ENCODE results near the gene UBXN10.

UBXN10 gene

DNA sequence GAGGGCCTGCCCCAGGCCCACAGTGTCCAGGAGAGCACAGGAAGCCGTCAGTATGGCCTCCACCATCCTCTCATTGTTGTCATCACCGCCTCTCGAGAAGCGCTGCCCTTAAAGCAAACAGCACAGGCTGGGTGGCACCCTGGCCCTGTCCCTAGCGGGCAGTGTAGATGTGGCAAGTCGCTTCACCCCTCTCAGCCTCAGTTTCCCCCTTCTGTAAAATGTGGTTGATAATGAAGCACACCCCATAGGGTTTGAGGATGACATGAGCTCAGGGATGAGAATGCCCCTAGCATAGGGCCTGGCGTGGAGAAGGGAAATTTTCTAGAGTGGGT, 33.3 kb upstream of the UBXN10 start:
- DNase-seq, result no peak

DNA sequence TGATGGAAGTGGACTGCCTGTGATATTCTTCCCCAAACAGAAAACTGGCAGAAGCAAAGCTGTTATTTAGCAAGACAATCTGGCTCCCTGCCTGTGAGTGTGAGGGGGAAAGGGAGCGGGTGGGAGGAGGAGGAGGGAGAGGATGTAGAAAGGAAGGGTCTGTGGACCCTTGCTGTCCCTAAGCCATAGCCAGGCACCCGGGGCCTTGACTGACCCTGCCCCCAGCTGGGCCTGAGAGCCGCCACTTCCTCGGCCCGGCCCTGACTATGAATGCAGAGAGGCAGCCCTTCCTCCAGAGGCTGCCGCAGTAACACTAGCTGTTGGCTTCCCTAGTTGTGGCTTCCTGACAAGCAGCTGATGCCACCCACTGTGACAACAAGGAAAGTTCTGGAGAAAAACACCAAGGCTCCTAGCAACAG, 32.9 kb upstream of the UBXN10 start:
- DNase-seq, result no peak

DNA sequence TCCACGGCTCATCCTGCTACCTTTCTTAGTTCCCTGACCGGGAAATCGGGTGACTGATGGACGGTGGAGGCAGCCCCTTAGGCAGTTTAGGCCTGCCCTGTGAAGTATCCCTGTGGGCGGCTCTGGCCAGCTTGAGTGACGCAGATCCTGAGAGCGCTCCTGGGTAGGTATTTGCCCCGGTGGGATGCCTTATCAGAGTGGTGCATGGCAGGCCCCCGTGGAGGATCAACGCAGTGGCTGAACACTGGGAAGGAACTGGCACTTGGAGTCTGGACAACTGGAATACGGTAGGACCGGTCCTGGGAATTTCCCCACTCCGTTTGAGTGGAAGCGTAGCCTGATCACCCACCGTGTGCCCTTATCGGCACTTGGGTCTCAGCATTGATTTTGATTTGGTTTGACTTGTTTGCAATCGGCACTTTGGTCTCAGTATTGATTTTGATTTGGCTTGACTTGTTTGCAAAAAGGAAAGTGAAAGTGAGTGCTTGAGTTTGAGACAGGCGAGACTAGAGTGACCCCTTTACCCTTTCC, 31.5 kb upstream of the UBXN10 start:
- no peak for DNase-seq

DNA sequence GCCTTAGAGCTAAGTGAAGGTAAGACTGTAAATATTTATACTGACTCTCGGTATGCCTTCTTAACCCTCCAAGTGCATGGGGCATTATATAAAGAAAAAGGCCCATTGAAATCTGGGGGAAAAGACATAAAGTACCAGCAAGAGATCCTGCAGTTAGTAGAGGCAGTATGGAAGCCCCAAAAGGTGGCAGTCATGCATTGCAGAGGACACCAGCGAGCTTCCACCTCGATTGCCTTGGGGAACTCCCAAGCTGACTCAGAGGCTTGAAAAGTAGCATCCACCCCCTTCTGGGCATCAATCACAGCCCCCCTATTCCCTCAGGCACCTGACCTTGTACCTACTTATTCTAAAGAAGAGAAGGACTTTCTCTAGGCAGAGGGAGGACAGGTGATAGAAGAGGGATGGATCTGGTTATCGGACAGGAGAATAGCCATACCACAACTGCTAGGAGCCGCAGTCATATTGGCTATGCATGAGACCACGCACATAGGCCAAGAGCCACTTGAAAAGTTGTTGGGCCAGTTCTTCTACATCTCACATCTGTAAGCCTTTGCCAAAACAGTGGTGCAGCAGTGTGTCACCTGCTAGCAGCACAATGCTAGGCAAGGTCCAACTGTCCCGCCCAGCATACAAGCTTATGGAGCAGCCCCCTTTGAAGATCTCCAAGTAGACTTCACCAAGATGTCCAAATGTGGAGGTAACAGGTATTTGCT, 27.4 kb upstream of the UBXN10 start:
- DNase-seq, result no peak

DNA sequence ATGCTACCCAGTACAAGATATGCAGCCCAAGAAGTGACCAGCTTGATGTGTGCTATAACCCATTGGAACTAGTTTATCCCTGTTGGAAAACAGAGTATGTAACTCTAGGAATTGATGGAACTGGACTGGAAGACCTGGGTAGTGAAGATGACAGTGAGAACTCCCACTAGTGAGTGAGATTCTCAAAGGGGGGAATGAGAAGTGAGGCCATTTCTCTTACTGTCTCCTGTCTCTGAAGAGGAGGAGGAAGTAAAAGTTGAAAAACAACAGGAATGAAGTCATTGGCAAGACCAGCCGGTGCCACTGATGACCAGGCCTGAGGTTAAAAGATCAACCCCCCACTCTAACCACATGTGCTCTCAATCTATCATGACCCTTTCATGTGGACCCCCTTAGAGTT, 25.9 kb upstream of the UBXN10 start:
- no peak for DNase-seq

DNA sequence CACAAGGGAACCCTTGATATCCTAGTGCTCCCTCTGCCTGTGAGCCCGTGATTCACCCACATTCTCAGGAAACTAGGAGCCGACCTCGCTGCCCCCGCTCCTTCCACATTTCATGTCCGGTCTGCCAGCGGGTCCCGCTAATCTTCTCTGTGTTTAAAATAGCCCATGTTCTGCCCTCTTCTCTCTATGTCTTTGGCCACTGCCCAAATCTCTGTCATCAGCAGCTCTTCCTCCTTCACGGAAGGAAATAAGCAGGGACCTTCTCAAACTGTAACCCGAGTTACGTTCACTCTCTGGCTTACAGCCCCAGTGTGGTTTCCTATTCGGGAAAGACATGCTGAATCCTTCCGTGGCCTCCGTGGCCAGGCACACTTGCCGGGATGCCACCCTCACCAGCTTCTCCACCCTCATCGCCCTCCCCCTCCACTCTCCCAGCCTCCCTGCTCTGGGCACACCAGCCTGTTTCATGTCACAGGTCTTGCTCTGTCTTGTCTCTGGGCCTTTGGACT, 21.1 kb upstream of the UBXN10 start:
- no peak for DNase-seq

DNA sequence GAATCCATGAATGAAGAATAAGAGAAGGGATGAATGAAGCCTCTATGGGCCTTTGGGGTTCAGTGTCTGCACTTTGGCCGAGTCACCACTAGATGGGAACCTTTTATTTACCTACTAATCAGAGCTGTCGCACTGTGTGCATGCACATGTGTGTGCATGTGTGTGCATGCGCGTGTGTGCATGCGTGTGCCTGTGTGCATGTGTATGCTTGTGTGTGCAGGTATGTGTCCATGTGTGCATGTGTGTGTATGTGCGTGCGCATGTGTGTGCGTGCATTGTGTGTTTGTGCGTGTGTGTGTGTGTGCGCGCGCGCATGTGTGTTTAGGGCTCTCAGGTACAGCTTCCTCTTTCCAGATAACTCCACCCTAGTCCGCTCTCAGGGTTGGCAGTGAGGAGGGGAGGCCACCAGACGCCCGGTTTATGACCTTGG, 20.4 kb upstream of the UBXN10 start:
- DNase-seq, result no peak

DNA sequence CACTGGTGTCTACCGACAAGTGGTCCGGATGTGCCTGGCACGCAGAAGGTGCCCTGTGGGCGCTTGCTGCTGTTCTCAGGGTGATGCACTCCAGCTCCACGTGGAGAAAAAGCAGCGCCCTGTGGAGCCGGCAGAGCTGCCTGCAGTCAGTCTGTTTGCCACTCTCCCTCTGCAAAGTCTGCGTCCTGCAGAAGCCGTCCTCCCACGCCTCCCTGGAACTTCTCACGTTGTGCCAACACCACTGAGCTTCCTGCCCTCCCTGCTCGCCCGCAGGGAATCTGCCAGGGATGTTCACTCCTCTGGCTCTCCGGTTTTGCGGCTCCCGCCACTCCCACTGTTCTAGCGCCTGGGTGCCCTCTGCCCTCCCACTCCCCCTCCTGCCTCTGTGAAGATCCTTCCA, 19.8 kb upstream of the UBXN10 start:
- DNase-seq, result no peak

DNA sequence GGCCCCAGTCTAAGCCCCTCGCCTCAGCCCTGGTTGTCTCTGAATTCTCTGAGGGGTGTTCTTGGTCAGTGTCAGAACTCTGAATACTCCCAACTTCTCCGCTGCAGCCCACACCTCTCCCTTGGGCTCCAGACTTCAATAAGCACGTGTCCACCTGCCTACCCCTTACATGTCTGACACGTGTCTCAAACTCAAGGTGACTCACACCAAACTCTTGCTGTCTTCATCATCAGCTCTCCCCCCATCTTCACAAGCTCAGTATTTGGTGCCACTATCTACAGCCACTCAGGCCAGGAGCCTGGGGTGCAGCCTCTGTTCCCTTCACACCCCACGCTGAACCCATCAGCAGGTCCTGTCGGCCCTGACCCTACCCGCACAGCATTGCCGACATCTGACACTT, 18.8 kb upstream of the UBXN10 start:
- DNase-seq, result no peak

DNA sequence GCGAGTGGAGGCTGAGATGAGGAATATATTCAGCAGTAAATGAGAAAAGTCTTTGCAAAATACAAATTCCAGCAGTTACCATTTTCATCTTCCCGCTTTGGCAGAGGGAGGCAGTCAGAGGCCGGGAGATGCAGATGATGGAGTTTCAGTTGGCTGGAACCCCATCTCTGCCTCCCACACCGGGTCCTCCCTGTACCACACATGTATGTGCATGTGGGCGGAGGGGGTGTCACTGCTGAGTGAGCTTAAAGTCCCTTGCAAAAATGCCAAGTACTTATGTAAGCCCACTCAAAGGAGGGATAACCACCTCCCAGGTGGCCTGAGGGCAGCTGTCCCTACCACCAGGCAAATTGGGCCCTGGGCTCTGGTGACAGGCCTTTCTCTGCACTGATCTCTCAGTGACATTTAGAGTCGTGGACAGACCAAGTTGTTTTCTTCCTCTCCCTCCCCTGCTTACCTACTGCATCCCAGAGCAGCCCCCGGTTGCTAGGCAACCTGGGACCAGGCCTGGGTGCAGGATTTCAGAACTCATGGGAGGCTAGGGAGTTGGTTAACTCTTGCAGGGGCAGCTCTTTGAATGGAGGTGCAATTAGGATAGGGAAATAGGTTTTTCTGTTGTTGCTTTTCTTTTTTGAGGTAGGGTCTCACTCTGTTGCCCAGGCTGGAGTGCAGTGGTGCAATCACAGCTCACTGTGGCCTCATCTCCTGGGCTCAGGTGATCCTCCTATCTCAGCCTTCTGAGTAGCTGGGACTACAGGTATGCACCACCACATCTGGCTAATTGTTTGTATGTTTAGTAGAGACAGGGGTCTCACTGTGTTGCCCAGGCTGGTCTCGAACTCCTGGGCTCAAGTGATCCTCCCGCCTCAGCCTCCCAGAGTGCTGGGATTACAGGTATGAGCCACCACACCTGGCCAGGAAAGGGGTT, 17.1 kb upstream of the UBXN10 start:
- no peak for DNase-seq

DNA sequence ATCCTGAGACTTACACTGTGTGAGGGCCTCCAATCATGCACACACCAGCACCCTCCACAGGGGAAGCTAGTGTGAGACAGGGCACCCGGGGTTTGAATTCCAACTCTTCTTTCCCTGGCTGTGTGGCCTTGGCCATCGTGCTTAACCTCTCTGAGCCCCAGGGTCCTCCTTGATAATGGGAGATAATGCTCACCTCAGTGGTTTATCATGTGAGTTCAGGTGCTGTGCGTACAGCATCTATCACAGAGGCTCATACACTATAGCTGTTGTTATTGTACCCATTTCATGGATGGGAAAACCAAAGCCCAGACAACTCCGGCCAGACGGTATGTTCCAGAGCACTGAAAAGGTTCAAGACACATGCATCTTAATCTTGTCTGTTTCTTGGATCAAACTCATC, 16.0 kb upstream of the UBXN10 start:
- no peak for DNase-seq

DNA sequence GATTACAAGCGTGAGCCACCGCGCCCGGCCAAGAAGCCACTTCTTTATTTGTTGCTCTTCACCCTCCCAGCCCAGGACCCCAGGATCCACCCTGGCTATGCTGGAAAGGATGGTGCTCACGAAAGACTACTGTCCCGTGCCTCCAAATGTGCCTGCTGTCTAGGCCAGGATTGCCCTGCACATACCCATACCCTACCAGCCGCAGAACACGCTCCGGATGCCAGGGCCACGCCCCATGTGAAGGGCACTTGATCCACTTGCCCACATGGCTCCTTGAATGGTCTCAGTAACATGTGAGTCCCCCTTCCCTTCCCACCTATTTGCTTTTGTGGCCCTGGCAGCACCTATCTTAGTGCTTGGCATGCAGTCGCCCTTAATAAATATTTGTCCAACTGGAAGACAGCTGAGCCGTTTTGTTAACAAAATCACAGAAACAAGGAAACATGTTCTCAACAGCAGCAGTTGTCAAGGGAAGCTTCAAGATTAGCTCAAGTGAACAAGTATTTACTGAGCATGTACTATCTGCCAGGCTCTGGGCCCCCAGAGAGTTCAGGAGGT, 13.8 kb upstream of the UBXN10 start:
- DNase-seq, result no peak

DNA sequence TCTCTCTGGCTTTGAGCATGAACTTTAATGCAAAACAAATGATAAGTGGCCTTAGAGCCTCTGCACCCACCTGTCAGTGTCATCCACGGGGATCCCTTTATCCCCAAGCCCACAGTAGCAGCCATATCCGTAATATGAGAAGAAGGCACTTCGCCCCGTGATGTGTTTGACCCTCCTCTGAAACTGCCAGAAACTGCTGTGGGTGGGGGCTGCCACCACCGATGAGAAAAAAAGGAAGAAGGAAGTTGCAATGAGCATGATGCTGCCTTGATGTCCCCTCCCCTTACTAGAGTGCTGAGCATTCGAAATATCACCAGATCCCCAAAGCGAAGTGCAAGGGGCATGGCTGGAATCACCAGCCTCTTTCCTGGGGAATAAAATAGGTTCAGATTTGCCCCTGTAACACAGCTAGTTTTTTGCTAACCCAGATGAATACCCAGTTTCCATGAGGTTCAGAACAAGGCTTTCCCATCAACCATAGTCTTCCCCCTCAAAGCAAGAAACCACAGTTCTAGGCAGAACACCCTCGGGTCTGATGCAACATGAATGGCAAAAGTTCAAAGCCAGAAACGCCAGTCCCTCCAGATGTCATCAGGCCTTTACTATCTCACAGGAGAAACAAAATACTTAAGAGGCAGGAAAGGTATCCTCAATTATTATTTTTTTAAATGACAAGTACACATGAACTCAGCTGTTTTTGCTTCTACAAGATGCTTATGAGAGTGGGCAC, 10.8 kb upstream of the UBXN10 start:
- DNase-seq, result no peak

DNA sequence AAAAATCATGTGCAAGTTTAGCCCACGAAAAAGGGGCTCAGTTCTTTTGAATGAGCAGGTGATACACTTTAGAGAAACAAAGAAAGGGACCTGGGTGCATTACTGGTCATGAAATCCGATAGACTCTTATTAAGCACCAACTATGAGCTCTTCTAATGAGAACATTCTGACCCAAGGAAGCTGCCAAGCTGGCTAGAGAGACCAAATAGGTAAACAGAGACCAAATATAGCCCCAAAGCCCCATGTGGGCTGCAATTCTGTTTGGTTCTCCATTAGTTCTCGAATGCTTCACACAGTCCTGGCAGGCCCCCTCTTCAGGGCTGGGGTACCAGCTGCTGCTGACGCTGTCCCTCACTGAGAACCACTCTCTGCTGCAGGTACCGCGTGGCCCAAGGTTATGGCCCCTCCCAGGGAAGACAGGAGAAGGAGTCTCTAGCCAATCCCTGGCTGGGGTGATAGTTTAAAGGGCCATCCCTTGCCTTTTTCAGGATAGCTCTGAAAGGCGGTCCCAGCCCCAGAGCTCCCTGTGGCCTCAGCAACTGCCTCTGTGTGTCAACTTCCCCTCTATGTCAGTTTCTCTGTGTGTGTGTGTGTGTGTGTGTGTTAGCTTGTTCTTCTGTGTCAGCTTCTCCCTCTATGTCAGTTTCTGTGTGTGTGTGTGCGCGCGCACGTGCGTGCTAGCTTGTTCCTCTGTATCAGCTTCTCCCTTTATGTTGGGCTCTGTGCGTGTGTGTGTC, 7.1 kb upstream of the UBXN10 start:
- DNase-seq, result no peak

DNA sequence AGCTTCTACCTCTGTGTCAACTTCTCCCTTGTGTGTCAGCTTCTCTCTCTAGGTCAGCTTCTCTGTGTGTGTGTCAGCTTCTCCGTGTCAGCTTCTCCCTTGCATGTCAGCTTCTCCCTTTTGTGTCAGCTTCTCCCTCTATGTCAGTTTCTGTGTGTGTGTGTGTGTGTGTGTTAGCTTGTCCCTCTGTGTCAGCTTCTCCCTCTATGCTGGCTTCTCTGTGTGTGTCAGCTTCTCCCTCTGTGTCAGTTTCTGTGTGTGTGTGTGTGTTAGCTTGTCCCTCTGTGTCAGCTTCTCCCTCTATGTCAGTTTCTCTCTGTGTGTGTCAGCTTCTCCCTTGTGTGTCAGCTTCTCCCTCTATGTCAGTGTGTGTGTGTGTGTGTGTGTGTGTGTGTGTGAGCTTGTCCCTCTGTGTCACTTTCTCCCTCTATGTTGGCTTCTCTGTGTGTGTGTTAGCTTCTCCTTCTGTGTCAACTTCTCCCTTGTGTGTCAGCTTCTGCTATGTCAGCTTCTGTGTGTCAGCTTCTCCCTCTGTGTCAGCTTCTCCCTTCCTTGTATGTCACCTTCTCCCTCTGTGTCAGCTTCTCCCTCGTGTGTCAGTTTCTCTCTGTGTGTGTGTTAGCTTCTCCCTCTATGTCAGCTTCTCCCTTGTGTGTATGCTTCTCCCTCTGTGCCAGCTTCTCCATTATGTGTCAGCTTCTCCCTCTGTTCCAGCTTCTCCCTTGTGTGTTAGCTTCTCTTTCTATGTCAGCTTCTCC, 6.3 kb upstream of the UBXN10 start:
- DNase-seq, result no peak

DNA sequence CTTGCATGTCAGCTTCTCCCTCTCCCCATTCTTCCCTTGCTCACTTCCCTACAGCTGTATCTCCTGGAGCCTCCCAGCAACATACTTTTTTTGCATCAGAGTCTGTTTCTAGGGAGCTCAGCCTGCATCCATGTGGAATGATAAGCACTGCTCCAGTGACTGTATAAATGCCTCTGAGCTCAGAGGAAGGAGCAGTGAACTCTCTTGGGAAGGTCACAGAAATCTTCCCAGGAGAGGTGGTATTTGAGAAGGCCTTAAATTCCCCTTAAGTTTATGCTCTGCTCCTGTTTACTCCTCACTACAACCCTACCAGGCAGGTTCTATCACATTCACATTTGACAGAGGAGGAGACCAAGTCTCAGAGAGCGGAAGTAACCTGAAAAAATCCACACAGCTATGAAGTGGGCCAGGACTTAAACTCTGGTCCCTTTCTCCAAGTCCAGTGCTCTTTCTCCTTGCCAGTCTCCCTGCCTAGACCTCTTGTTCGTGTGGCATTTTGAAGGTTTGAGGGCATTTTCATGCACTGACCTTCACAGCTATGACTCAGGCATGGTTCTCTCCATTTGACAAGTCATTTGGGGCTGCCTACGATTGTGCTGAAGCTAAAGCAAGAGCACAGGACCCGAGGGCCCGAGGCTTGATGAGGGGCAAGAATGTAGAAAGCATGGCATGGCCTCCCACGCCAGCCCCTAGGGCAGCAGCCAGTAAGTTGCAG, 5.6 kb upstream of the UBXN10 start:
- DNase-seq, result no peak

DNA sequence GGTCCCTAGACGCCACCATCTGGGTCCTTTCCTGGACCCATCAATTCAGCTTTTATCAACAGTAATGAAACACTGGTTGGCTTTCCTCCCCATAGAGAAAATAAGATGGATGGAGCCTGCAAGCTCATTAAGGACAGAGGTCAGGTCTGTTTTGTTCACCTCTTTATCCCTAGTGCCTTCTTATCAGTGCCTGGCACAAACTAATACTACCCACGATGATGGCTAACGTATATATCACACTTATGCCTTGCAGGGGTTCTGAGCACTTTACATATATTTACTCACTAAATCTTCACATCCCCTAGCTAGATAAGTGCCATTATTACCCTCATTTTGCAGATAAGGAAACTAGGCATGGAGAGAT, 5.1 kb upstream of the UBXN10 start:
- DNase-seq, result no peak

DNA sequence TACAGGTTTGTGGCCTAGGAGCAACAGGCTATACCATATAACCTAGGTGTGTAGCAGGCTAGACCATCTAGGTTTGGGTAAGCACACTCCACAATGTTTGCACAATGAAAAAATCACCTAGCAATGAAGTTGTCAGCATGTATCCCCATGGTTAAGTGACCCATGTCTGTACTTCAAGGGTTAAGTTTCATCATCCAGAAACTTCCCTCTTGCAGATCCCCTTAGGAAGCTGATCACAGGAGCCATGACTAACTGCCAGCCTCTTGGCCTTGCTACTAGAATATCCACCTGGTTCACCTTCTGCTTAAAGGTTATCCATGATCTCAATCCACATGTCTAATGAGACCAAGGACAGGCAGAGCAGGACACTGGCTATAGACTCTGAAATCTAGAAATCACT, 3.5 kb upstream of the UBXN10 start:
- no peak for DNase-seq

DNA sequence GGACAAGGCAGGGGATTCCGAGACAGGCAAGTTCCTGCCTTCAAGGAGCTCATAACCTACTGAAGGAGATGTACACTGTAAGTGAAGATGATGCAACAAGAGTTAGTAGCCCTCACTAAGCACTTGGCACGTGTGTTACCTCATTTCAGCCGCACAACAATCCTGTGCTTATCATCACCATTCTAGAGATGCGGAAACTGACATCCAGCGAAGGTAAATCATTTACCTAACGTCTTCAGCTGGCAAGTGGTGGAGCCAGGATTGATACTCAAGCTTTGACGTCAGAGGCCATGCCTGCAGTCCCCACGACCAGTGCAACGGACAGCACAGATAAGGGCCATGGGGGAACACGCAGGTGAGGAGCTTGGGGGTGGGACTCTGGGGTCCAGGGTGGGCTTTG, 2.9 kb upstream of the UBXN10 start:
- no peak for DNase-seq

DNA sequence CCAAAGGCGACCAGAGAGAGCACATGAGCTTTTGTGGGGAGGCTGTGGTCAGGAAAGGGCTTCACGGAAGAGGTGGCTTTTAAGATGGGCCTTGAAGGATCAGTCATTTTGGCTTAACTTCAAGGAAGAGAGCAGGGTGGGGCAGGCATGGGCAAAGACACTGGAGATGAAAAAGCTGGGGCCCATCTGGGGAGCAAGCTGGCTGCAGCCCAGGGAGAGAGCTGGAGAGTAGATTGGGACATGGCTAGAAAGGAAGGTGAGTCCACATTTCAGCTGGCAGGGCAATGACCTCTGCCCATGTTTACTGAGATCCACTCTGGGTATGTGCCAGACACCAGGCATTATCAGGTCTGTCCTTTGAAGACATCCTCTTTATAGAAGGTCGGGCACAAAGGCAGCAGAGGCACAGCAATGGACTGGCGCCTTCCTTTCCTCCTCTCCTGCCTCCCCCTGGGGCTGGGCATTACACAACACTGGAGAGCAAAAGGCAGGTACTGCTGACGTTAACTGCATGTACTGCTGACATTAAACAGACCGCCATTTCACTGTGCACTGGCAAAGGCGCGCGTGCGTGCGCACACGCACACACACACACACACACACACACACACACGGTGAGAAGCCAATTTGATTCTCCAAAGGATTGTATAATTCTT, 2.2 kb upstream of the UBXN10 start:
- no peak for DNase-seq

Data from NCI-H146 (cell line).